Stomach (tissue), 4 donors: ENCODE results near the gene TBC1D4.

Source experiments
- CTCF ChIP-seq, 7 experiments: fragments of 450-650 bp in 4 of 7; fragments of 200-600 bp in 3 of 7; sonication (generic) in 3 of 7; IDR thresholded peaks; one replicate each; pipeline ENCODE4 v1.5.1; 2016 to 2019; ENCODE audit warnings: antibody characterized with exemption in 7 of 7, control low read depth in 2 of 7, mild to moderate bottlenecking in 1 of 7
- POLR2A ChIP-seq, 4 donors: fragments of 450-650 bp; IDR thresholded peaks; one replicate each; pipeline ENCODE4 v1.6.1; 2016; ENCODE audit warnings: antibody characterized with exemption in 4 of 4, control low read depth in 2 of 4, mild to moderate bottlenecking in 1 of 4, moderate library complexity in 1 of 4
- POLR2AphosphoS5 ChIP-seq, 3 donors: sonication (generic); formaldehyde crosslinking; IDR thresholded peaks; one replicate each; pipeline ENCODE4 v1.6.1; 2016; ENCODE audit warnings: antibody characterized with exemption in 3 of 3

- TF ChIP-seq POLR2A (IDR thresholded peaks at IDR 0.05), result no peak
- no peak for TF ChIP-seq POLR2AphosphoS5 (IDR thresholded peaks at IDR 0.05)
- no peak for TF ChIP-seq CTCF (IDR thresholded peaks at IDR 0.05)
Measured at GRCh38 chr13:75255147-75255546, 226.8 kb downstream of the TBC1D4 start.
